ENCODE data around the gene MPO.
A peak's percentile ranks its signal among the peaks of the same experiment; 100 is the strongest.

MPO gene

DNA sequence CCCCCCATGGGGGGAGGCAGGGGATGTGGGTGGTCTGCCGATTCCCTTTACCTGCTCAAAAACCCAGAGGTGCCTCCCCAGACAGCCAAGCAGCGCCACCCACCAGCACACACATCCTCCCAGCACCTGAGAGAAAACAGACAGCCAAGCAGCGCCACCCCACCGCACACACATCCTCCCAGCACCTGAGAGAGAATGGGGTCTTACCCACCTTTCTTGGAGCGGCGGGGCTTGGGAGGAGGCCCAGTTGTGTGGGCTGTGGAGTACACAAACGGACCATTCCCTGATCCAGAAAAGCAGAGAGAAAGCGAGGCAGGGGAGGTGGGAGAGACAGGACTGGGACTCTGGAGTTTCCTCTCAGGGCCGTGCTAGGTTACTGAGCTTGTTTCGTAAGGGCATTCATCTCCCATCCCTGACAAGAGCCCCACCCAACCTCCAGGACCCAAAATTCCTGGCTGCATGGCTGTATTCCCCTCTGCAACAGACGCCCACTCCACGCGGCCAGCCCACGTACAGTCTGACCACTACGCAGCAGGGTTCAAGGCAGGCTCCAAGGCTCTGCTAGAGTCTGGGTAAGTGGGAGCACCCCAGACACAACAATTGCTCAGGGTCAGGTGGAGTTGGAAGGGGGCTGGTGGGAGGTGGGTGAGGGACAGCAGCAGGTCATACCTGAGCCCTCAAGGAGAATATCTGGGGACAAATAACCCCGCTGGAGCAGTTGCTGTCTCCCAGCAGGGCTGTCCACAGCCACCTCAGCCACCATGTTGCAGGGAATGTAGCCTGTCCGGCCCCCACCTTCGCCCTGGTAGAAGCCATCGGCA lies 25.6 kb upstream of the MPO start:
- no peak for DNase-seq

DNA sequence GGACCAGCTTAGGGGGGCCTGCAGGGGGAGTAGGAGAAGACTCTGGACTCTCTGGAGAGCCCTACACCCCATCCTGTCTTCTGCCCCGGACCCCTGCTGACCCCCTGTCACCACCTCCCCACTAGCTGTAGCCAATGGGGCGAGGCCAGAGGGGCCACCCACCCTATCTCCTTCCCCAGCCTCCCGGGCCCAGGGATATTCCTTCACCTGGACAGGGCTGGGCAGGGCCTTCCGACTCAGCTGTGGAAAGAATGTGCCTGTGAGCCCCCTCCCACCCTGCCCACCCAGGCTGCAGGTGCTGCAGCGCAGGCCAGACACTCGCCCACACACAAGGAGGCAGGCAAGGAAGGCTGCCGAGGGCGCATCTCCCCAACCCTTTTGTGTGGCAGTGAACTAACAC lies 24.9 kb upstream of the MPO start:
- DNase-seq, result no peak

GRCh38 chr17:58304750-58305486 lies 24.2 kb upstream of the MPO start:
- DNase-seq, result no peak

DNA sequence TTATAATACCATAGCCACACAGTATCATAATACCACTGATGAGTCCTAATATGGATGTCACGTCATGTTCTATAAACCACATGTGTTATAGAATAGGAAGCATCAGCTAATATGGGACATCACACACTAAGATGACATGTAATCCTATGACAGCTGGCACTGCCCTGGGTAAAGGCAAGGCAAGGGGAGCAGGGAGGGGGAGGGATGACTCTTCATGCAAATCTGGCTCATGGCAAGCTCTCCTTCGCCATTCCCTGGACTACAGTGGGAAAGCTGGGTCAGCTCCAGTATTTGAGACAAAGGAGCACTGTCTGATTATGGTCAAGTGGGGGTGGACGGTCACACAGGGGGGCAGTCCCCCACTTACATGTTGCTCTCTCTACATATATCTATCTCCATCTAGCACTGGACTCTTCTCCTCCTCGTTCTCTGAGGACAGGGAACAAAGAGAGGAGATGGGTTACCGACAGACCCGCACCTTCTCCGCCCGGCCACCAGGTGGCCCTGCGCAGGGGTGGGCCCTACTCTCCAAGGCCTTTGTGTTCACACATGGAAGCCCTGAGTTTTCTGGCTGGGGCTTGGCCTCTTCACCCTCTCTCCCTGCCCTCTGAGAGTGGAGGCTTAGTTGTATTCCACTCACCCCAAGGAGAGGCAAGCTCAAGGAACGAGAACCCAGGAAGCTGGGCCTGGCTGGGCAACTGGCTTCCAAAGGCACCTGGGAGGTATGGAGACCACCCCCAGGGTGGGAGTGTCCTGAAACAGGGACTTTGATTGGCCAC lies 23.4 kb upstream of the MPO start:
- peak; percentile 35 for DNase-seq

GRCh38 chr17:58302919-58303585 lies 22.3 kb upstream of the MPO start:
- DNase-seq, result no peak

DNA sequence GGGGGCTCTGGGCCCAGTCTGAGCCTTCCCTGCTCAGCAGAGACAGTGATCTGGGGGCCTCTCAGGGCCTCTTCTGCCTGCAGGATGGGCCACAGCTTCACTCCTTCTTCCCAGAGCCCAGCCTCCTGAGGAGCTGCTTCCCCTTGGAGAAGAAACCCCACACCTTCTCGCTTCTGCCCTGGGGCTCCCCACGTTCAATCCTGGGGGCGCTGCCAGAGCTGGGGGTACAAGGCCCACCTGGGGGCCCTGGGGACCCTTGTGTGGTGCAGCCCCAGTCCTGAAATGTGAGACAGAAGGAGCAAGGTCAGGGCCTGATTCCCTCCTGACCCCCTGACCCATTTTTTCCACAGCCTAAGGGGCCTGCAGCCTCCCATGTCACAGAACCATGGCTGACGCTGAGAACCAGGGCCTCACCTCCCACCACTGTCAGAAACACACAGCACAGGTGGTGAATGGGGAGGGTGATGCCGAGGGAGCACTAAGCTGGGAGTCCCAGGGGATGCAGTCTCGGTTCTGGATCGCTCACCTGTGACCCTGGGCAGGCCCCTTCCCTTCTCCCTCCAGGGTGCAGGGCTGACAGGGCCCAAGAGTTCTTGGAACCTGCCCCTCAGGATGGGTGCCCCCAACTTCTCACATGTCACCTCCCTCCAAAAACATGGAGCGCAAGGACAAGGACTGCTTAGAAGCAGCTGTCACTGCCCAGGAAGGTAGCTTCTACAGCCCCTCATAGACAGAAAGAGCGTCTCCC lies 21.6 kb upstream of the MPO start:
- DNase-seq, result no peak

- no peak for DNase-seq
Observed at GRCh38 chr17:58301504-58302150, 20.9 kb upstream of the MPO start.

DNA sequence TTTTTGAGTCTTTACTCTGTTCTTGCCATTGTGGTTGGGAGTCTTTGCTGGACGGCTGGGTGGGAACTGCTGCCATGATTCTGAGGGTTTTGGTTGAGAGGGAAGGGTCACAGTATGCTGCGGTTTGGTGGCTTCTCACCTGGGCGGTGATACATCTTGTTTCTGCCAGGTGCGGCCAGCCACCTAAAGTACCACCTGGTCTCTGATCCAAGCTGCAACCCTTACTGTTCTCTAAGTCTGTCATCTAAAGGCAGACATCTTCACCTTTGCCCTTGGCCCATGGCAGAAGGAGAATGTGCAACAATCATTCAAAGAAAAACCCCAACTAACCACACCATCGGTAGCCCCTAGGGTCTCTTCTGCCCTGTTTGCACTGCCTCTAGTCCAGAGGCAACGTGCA lies 19.6 kb upstream of the MPO start:
- DNase-seq, result no peak

DNA sequence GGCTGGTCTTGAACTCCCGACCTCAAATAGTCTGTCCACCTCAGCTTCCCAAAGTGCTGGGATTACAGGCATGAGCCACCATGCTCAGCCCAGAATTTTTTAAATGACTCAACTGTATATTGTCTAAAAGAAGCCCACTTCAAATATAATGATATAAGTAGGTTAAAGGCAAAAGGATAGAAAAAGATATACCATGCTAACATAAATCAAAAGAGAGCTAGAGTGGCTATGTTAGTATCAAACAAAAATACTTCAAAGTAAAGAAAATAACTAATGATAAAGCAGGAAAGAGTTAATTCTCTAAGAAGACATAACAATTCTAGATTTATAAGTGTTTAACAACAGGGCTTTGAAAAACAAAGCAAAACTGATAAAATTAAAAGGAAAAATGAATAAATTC lies 13.3 kb upstream of the MPO start:
- no peak for DNase-seq

DNA sequence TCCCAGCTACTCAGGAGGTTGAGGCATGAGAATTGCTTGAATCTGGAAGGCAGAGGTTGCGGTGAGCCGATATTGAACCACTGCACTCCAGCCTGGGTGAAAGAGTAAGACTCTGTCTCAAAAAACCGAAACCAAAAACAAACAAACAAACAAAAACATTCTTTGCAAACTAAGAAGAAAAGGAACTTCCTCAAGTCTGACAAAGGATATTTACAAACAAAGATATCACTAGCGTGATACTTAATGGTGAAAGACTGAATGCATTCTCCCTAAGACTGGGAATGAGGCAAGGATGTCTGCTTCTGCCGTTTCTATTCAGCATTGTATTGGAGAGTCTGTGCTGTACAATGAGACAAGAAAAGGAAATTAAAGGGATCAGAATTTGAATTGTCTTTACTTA lies 10.5 kb upstream of the MPO start:
- DNase-seq, result no peak

DNA sequence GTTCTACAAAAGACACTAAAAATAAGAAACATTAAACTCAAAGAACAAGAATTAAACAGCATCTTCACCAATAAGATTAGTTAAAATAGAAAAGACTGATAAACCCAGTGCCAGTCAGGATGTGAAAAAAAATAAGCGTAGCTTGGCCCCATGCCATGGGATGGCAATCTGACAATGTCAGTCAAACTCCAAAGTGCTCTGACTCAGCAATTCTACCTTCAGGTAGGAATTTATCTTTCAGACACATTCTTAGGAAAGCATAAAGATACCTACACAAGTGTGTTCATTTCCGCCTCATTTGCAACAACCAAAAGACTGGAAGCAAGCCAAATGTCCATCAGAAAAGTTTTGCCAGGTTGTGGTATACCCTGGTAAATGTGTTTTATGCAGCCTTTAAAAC lies 9.1 kb upstream of the MPO start:
- peak; percentile 48 for DNase-seq

- no peak for DNase-seq
Observed at GRCh38 chr17:58285422-58285810, 4.7 kb upstream of the MPO start.

DNA sequence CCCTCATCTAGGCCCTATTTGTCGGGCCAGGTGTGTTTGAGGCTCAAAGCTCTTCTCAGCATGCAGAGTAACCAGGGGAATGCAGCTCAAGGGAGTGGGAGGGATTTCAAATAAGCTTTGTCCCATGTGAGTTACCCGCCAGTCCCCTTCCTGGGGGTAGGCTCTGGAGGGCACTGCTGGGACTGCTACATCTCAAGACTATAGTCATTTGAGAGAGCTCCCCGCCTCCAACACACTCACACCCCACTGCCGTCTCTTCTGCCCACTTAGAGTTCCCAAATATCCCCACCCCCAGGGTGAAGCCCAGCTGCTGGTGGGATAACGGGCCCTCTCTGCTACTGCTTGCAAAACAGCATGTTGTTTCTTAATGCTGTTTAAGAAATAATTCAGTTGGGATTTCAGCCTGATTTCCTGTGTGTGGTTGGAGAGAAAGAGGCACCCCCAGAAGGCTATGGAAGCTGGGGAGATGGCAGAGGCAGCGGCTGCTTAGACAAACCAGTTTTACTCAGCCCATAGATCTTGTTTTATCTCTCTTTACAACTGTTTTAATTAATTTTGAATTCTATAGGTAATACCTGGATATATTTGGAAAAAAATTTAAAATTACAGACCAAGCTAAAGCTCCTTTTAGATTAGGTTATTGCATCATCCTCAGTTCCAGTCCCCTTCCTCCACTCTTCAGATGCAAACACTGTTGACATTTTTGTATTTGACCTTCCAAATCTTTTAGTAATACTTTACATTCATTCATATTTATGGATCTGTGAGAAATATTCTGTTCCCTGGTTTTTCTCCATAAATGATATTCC lies 4.1 kb upstream of the MPO start:
- DNase-seq, result no peak

DNA sequence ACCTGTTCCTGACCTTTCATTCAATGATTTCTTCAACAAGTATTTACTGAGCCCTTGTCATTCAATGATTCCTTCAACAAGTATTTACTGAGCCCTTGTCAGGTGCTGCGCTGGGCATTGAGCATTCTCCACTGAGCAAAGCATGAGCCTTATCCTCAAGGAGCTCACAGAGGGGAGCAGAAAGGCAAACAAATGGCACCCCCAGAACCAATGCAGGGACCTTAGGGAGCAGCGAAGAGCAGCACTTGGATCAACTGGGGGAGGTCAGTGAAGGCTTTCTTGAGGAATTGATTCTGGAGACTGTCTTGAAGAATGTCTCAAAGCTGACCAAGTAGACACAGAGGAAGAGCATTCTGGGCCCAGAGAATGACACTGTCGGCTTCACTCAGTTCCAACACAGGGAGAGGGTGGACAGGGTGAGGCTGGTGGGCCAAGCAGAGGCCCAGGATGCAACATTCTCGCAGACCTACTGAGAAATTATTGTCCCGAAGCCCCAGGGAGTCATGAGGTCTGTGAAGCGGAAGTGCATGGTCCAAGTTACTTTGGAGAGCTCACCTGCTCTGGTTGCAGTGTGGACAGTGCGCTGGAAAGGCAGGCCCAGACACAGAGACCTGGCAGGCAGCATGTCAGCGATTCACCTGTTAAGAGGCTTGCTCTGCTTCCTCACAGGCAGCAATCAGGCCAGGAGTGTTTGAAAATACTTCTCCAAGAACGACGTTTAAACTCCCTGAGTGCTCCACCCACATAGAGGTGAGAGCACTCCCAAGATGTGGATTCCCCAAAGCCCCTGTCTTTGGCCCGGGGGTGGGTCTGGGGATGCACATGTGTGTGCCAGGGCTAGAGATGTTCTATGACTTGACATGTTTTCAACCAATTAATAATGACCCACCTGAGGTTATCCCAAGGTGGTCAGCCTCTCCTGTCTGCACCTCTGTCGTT lies 3.2 kb upstream of the MPO start:
- DNase-seq, result peak; percentile 21

- no peak for DNase-seq
Observed at GRCh38 chr17:58282442-58282841, 1.7 kb upstream of the MPO start.

DNA sequence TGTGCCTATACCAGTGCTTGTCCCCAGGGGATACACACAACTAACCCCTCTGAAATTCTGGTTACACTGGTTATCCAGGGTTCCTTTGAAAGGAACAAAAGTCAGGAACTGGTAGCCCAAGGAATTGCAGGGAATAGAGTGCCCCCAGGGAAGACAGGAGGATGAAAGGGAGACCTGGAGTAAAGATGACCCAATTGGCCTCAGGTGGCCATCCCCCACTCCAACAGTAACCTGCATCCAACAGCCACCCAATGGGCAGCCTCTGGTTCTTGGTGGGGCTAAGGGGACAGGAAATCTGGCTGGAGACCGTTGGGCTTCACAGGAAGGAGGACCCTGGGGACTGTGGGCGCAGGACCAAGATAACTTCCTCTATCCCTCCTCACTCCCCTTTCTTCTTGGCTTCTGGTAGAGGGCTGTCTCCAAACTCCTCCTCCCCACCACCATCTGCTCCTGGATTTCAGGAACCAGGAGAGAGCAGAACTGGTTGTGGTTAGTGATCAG lies 826 bp upstream of the MPO start:
- DNase-seq, result no peak

DNA sequence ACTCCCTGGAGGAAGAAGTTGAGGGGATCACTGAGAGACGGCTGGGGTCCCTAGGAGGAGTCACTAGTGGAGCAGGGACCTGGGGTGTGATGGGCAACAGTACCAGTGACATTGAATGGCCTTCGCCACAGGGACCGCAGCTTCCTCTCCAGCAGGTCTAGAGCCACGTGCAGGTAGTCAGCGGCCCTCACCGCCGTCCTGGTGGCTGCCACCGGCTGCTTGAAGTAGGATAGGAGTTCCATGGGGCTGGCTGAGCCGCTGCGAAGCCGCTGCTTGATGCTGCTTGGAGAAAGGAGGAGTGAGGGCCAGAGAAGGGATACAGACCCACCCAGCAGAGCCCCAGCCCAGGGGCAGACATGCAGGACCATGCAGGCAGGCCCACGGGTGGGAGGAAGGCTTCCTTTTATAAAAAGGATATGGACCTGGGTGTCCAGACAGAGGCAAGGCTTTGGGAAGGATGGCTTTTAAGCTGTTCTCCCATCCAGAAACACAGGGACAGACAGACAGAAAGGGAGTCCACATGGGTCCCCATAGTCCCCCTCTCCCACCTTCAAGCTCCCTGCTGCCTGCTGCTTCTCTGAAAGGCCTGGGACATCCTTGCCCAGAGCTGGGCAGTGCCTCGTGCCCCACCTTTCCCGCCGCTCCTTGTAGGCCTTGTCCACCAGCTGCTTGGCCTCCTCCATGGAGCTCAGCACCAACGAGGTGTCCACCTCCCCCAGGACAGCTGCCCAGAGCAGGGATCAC lies 827 bp downstream of the MPO start:
- no peak for DNase-seq

GRCh38 chr17:58279016-58279711 lies 1.6 kb downstream of the MPO start:
- DNase-seq, result no peak

Measured in NCI-H510A treated with DMSO at 0.1 percent for 48 hours (cell line).